ENCODE measurements around the gene CLIC4.

DNA sequence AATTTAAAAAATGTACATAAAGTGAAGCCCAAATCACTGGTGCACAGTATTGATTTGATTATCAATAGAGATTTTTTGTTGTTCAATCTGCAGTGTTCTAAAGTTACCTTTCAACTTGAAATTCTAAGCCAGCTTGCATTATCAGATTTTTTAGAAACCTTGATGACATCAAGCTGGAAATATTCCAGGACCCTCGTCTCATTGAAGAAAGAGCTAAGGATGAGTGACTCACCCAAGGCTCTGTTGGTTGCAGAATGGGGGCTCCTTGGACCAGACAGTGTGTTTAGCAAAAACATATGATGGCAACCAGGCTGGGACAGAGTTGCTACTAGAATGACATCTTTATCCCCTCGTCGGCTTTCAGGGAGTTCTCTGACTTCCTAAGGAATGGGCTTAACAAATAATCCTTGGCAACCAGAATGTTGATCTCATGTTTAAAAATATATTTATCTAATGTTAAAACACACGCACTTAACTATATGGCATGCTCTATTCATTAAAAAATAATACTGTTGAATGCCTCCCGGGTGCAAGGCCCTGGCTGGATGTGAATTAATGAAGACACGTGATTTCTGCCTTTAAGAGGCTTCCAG is 105.2 kb downstream of the CLIC4 start:
- TF ChIP-seq CTCF (IDR thresholded peaks at IDR 0.05) (no peak), CREB1 (CRISPR knock-in tag; IDR thresholded peaks at IDR 0.05) (no peak), FOXK1 (CRISPR knock-in tag; IDR thresholded peaks at IDR 0.05) (no peak), SMAD3 (CRISPR knock-in tag; IDR thresholded peaks at IDR 0.05; ENCODE audit: borderline replicate concordance) (no peak), FOXJ3 (CRISPR knock-in tag; IDR thresholded peaks at IDR 0.05; ENCODE audit: borderline replicate concordance) (no peak), NR1H2 (CRISPR knock-in tag; IDR thresholded peaks at IDR 0.05) (no peak), CDX4 (CRISPR knock-in tag; IDR thresholded peaks at IDR 0.05; ENCODE audit: borderline replicate concordance) (no peak), ESRRA (CRISPR knock-in tag; IDR thresholded peaks at IDR 0.05; ENCODE audit: borderline replicate concordance) (no peak)
- TF ChIP-seq, protein P1, sequence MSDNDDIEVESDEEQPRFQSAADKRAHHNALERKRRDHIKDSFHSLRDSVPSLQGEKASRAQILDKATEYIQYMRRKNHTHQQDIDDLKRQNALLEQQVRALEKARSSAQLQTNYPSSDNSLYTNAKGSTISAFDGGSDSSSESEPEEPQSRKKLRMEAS (CRISPR knock-in tag; IDR thresholded peaks at IDR 0.05) = no peak
- TF ChIP-seq, protein P2, sequence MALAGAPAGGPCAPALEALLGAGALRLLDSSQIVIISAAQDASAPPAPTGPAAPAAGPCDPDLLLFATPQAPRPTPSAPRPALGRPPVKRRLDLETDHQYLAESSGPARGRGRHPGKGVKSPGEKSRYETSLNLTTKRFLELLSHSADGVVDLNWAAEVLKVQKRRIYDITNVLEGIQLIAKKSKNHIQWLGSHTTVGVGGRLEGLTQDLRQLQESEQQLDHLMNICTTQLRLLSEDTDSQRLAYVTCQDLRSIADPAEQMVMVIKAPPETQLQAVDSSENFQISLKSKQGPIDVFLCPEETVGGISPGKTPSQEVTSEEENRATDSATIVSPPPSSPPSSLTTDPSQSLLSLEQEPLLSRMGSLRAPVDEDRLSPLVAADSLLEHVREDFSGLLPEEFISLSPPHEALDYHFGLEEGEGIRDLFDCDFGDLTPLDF (CRISPR knock-in tag; IDR thresholded peaks at IDR 0.05) = no peak
